Natural killer cell (primary cell): Measurements from ENCODE around the gene PLAAT2. TPM values are rescaled to one million over a fixed set of nuclear protein-coding genes. Genes with fewer than 3 reads are reported as not detected.

Experiments
- ATAC-seq, 3 donors: fragments of 150-1000 bp in 2 of 3; fragments of 200-7000 bp in 1 of 3; cut with Tn5 transposase; 1 replicate in 1 of 3; 2 replicates in 2 of 3; pipeline ENCODE4 v1.10.0; 2021; ENCODE audit warnings: mild to moderate bottlenecking in 2 of 3, moderate library complexity in 2 of 3
- DNase-seq, 2 donors: peaks; one replicate each; pipeline versions ENCODE4 v3.0.0 to v3.0.0-alpha.2; 2013 to 2021; ENCODE audit warnings: mixed read lengths in 1 of 2
- H3K27ac ChIP-seq: one replicate; pipeline ENCODE4 v1.5.1; 2013; ENCODE audit warnings: mild to moderate bottlenecking, low read length
- H3K27me3 ChIP-seq: one replicate; pipeline ENCODE4 v1.6.1; 2013; ENCODE audit warnings: low read length; ENCODE audit not compliant: control insufficient read depth, insufficient read depth
- H3K36me3 ChIP-seq: one replicate; pipeline ENCODE4 v1.6.1; 2013; ENCODE audit warnings: low read length; ENCODE audit not compliant: control insufficient read depth, insufficient read depth
- H3K4me1 ChIP-seq: one replicate; pipeline ENCODE4 v1.6.1; 2013; ENCODE audit warnings: low read length; ENCODE audit not compliant: control insufficient read depth, insufficient read depth
- H3K4me3 ChIP-seq: one replicate; pipeline ENCODE4 v1.5.1; 2013; ENCODE audit warnings: low read length
- H3K9me3 ChIP-seq: one replicate; pipeline ENCODE4 v1.6.1; 2013; ENCODE audit warnings: low read length; ENCODE audit not compliant: control insufficient read depth, insufficient read depth
- H3K27ac Mint-ChIP-seq, 2 donors: one replicate each; pipeline ENCODE4 v1.8.0; 2022; ENCODE audit warnings: mild to moderate bottlenecking in 2 of 2, mixed read lengths in 2 of 2, moderate library complexity in 1 of 2
- H3K27me3 Mint-ChIP-seq, 2 donors: one replicate each; pipeline ENCODE4 v1.8.0; 2022; ENCODE audit warnings: low read depth in 2 of 2, mixed read lengths in 2 of 2
- H3K36me3 Mint-ChIP-seq: one replicate; pipeline ENCODE4 v1.8.0; 2022; ENCODE audit warnings: mixed read lengths
- H3K4me1 Mint-ChIP-seq, 2 donors: one replicate each; pipeline ENCODE4 v1.8.0; 2022; ENCODE audit warnings: mixed read lengths in 2 of 2
- H3K4me3 Mint-ChIP-seq: one replicate; pipeline ENCODE4 v1.8.0; 2022; ENCODE audit warnings: mild to moderate bottlenecking, moderate library complexity, mixed read lengths
- H3K9me3 Mint-ChIP-seq, 2 donors: one replicate each; pipeline ENCODE4 v1.8.0; 2022; ENCODE audit warnings: mixed read lengths in 2 of 2
- CTCF ChIP-seq: fragments of 200-600 bp; IDR thresholded peaks from one replicate; pipeline ENCODE4 v1.8.0; 2022; ENCODE audit warnings: antibody characterized with exemption
- WGBS: methylation state at CpG from one replicate; pipeline ENCODE4 v1.1.7; 2013; ENCODE audit warnings: missing lambda C conversion rate; ENCODE audit not compliant: insufficient coverage; 5-methylcytosine and 5-hydroxymethylcytosine counted together
- intact Hi-C: fragments of 100-400 bp; cut with micrococcal nuclease; formaldehyde crosslinking; loops from one replicate; pipeline ENCODE4 v1.14.2; 2022
- total RNA-seq, 4 donors: library from RNA; stranded (reverse); fragments of 120-200 nt in 1 of 4; gene quantifications; one replicate each; pipeline versions ENCODE4 v1.2.3 to v1.2.4, GENCODE V29; 2013 to 2022

PLAAT2 gene
- total RNA-seq, 3 donors from 2014 or later (not counting 1 experiment from before 2014, with no cell fraction given): 1.6 to 5.6 (median 4.6) TPM

GRCh38 chr11:63592975-63593395 is 29.8 kb upstream of the PLAAT2 start:
- H3K36me3 ChIP-seq: peaks cover 15% of the 10 kb centered on the region
- intact Hi-C loops: no loop called here
- Mint-ChIP-seq H3K9me3 (no peaks in the 10 kb centered on the region), H3K36me3 (peaks cover 11% of the 10 kb centered on the region), H3K27me3 (no peaks in the 10 kb centered on the region), H3K27ac (peak overlapping the region in 1 of 2 donors; percentile 58), H3K4me3 (no peak overlapping the region), H3K4me1 (peaks cover 13 to 14% of the 10 kb centered on the region in 2 donors)
- H3K4me3 ChIP-seq: no peak overlapping the region
- DNase-seq (peak in 1 of 2 donors; percentile 18), ATAC-seq (peak in 1 of 3 donors; percentile 43)
- no peaks in the 10 kb centered on the region for H3K27me3 ChIP-seq
- no peaks in the 10 kb centered on the region for H3K4me1 ChIP-seq
- no peak for TF ChIP-seq CTCF
- WGBS: 84% methylated on average over 3 of the region's 4 CpGs
- no peak overlapping the region for H3K27ac ChIP-seq
- H3K9me3 ChIP-seq: no peaks in the 10 kb centered on the region

GRCh38 chr11:63590024-63590788 is 27.0 kb upstream of the PLAAT2 start:
- Mint-ChIP-seq H3K36me3 (peaks cover 18% of the 10 kb centered on the region), H3K27ac (peak overlapping the region in 1 of 2 donors; percentile 41), H3K4me1 (peaks cover 14 to 16% of the 10 kb centered on the region in 2 donors)

DNA sequence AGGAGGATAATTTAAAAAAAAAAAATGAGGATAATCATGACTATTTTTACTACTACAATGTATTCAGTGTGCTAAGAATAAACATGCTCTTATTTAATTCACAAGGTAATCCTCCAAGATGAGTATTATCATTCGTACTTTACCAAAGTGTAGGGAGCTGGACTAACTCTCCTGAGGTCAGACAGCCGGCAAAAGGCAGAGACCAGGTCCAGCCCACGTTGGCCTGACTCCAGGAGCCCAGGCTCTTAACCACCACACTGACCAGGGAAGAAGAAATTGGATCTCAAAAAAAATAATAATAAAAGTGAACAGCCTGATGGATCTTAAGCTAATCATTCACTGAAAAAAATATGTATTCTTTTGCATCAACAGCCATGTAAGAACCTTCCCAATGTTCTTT is 25.8 kb upstream of the PLAAT2 start:
- H3K9me3 ChIP-seq: no peaks in the 10 kb centered on the region
- H3K4me3 ChIP-seq: no peak overlapping the region
- H3K4me1 Mint-ChIP-seq: peaks cover 9 to 15% of the 10 kb centered on the region in 2 donors
- DNase-seq (no peak), ATAC-seq (no peak)
- 100% methylated on average over 3 of the region's 3 CpGs for WGBS
- H3K27me3 ChIP-seq: no peaks in the 10 kb centered on the region
- H3K4me1 ChIP-seq: no peaks in the 10 kb centered on the region
- H3K27ac Mint-ChIP-seq: no peak overlapping the region
- peaks cover 23% of the 10 kb centered on the region for H3K36me3 ChIP-seq
- H3K36me3 Mint-ChIP-seq: peaks cover 18% of the 10 kb centered on the region
- no peak for TF ChIP-seq CTCF
- H3K27ac ChIP-seq: no peak overlapping the region
- intact Hi-C loops: no loop called here
- H3K27me3 Mint-ChIP-seq: no peaks in the 10 kb centered on the region
- no peaks in the 10 kb centered on the region for H3K9me3 Mint-ChIP-seq
- no peak overlapping the region for H3K4me3 Mint-ChIP-seq

More at GRCh38 chr11:63590024-63590788, 27.0 kb upstream of the PLAAT2 start:
- Histone ChIP-seq H3K9me3 (no peaks in the 10 kb centered on the region), H3K4me1 (no peaks in the 10 kb centered on the region), H3K4me3 (no peak overlapping the region), H3K36me3 (peaks cover 23% of the 10 kb centered on the region), H3K27me3 (no peaks in the 10 kb centered on the region), H3K27ac (no peak overlapping the region)
- TF ChIP-seq CTCF: no peak
- no peaks in the 10 kb centered on the region for H3K9me3 Mint-ChIP-seq
- H3K4me3 Mint-ChIP-seq: no peak overlapping the region
- DNase-seq (no peak), ATAC-seq (no peak)
- WGBS: 94% methylated on average over 18 of the region's 18 CpGs
- H3K27me3 Mint-ChIP-seq: no peaks in the 10 kb centered on the region
- intact Hi-C loops: no loop called here
